Measurements from ENCODE around the gene FCRL6. TPM values are rescaled to one million over a fixed set of nuclear protein-coding genes. Genes with fewer than 3 reads are reported as not detected.

Gene FCRL6
- total and polyA plus RNA-seq, 4 donors, result 0.45 to 1.7 (median 0.88) TPM; not detected in 1

DNA sequence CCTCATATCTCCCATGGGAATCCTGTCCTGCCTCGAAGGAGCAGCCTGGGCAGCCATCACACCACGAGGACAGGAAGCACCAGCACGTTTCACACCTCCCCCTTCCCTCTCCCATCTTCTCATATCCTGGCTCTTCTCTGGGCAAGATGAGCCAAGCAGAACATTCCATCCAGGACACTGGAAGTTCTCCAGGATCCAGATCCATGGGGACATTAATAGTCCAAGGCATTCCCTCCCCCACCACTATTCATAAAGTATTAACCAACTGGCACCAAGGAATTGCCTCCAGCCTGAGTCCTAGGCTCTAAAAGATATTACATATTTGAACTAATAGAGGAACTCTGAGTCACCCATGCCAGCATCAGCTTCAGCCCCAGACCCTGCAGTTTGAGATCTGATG, 33.2 kb downstream of the FCRL6 start:
- WGBS, 2 donors, result 50 to 54% methylated on average over 3 of the region's 3 CpGs
- intact Hi-C loops (cut with DNase I), result no loop called here
- Histone ChIP-seq H3K9me3 (ENCODE audit: control insufficient read depth, low read length) (no peaks in the 10 kb centered on the region), H3K27me3 (ENCODE audit: control insufficient read depth in 1 of 2, insufficient read depth in 2 of 2, low read length in 1 of 2) (no peaks in the 10 kb centered on the region), H3K36me3 (ENCODE audit: control insufficient read depth in 1 of 2, insufficient read depth in 2 of 2, low read length in 1 of 2) (peaks cover 0 to 1% of the 10 kb centered on the region in 2 donors), H3K4me1 (ENCODE audit: control insufficient read depth in 1 of 2, insufficient read depth in 2 of 2, low read length in 2 of 2) (no peaks in the 10 kb centered on the region), H3K27ac (ENCODE audit: low read depth in 1 of 2, low read length in 2 of 2) (no peak overlapping the region), H3K4me3 (ENCODE audit: low read length in 2 of 2) (no peak overlapping the region)
- DNase-seq (no peak), ATAC-seq (ENCODE audit: low FRiP score) (no peak)

- H3K27me3 ChIP-seq (ENCODE audit: control insufficient read depth in 1 of 2, insufficient read depth in 2 of 2, low read length in 1 of 2), result no peaks in the 10 kb centered on the region
- WGBS, 2 donors, result 89 to 90% methylated on average over 8 of the region's 8 CpGs
These were observed 33.8 kb downstream of the FCRL6 start for GRCh38 chr1:159835862-159836525.

DNA sequence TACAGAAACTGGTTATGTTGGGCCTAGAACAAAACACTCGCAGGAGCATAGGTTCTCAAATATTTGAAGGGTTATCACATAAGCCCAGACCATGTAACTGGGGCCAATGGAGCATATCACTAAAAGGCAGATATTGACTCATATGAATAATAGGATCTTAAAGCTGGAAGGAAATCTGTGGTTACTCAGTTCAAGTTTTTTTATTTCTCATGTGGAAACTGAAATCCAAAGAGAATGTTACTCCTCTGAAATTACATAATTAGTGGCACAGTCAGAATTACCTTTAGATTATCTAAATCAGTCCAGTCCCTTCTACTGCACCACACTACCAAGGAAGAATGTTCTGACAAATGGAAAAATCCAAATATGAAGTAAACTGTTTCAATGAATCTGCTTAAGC, 36.6 kb downstream of the FCRL6 start:
- Histone ChIP-seq H3K9me3 (ENCODE audit: control insufficient read depth, low read length) (no peaks in the 10 kb centered on the region), H3K27ac (ENCODE audit: low read depth in 1 of 2, low read length in 2 of 2) (no peak overlapping the region), H3K27me3 (ENCODE audit: control insufficient read depth in 1 of 2, insufficient read depth in 2 of 2, low read length in 1 of 2) (no peaks in the 10 kb centered on the region), H3K36me3 (ENCODE audit: control insufficient read depth in 1 of 2, insufficient read depth in 2 of 2, low read length in 1 of 2) (peaks cover 0 to 6% of the 10 kb centered on the region in 2 donors), H3K4me1 (ENCODE audit: control insufficient read depth in 1 of 2, insufficient read depth in 2 of 2, low read length in 2 of 2) (no peaks in the 10 kb centered on the region), H3K4me3 (ENCODE audit: low read length in 2 of 2) (no peak overlapping the region)
- intact Hi-C loops (cut with DNase I), result no loop called here
- WGBS, 2 donors, result 94 to 97% methylated on average over 1 of the region's 1 CpG
- no peak for DNase-seq
- ATAC-seq (ENCODE audit: low FRiP score), result no peak

More at GRCh38 chr1:159835862-159836525, 33.8 kb downstream of the FCRL6 start:
- no peaks in the 10 kb centered on the region for H3K4me1 ChIP-seq (ENCODE audit: control insufficient read depth in 1 of 2, insufficient read depth in 2 of 2, low read length in 2 of 2)
- DNase-seq, result no peak
- no peak for ATAC-seq (ENCODE audit: low FRiP score)
- no peak overlapping the region for H3K27ac ChIP-seq (ENCODE audit: low read depth in 1 of 2, low read length in 2 of 2)
- H3K36me3 ChIP-seq (ENCODE audit: control insufficient read depth in 1 of 2, insufficient read depth in 2 of 2, low read length in 1 of 2), result peaks cover 0 to 6% of the 10 kb centered on the region in 2 donors
- intact Hi-C loops (cut with DNase I), result no loop called here
- H3K9me3 ChIP-seq (ENCODE audit: control insufficient read depth, low read length), result no peaks in the 10 kb centered on the region
- H3K4me3 ChIP-seq (ENCODE audit: low read length in 2 of 2), result no peak overlapping the region

DNA sequence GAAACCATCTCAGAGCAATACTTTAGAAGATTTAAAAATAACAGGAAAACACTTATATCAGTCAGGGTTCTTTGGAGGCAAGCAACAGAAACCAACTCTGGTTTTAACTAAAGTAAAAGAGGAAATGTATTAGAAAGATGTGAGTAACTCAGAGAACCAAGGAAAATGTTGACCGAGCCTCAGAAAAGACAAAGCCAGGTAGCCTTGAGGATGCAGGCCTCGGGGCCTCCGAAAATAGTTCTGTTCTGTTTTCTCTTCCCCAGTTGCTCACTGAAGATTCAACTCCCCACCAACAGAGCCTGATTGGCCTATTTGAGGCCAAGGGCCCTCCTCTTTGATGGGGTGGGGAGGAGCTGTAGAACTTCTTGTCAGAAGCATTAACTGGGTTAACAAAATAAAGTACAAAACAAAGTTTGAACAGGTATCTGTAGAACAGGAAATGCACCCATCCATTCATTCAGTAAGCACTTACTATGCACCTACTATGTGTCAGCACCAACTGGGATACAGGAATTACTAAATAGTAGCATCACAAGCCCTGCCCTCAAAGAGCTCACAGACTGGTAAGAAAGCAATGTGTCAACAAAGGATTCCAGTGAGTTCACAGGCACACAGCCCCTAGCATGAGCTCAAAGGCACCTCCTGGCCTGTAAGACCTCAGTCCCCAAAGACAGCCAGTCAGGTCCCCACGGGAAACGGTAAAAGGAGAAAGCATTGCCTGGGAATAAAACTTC, 37.1 kb downstream of the FCRL6 start:
- Histone ChIP-seq H3K4me3 (ENCODE audit: low read length in 2 of 2) (no peak overlapping the region), H3K27me3 (ENCODE audit: control insufficient read depth in 1 of 2, insufficient read depth in 2 of 2, low read length in 1 of 2) (no peaks in the 10 kb centered on the region), H3K36me3 (ENCODE audit: control insufficient read depth in 1 of 2, insufficient read depth in 2 of 2, low read length in 1 of 2) (peaks cover 0 to 5% of the 10 kb centered on the region in 2 donors), H3K27ac (ENCODE audit: low read depth in 1 of 2, low read length in 2 of 2) (no peak overlapping the region), H3K9me3 (ENCODE audit: control insufficient read depth, low read length) (no peaks in the 10 kb centered on the region), H3K4me1 (ENCODE audit: control insufficient read depth in 1 of 2, insufficient read depth in 2 of 2, low read length in 2 of 2) (no peaks in the 10 kb centered on the region)
- ATAC-seq (ENCODE audit: low FRiP score) (no peak), DNase-seq (no peak)
- intact Hi-C loops (cut with DNase I), result no loop called here
- WGBS, 2 donors, result 93 to 94% methylated on average over 5 of the region's 5 CpGs

- ATAC-seq (ENCODE audit: low FRiP score) (no peak), DNase-seq (no peak)
- 92 to 93% methylated on average over 2 of the region's 2 CpGs for WGBS, 2 donors
- Histone ChIP-seq H3K4me1 (ENCODE audit: control insufficient read depth in 1 of 2, insufficient read depth in 2 of 2, low read length in 2 of 2) (no peaks in the 10 kb centered on the region), H3K9me3 (ENCODE audit: control insufficient read depth, low read length) (no peaks in the 10 kb centered on the region), H3K4me3 (ENCODE audit: low read length in 2 of 2) (no peak overlapping the region), H3K36me3 (ENCODE audit: control insufficient read depth in 1 of 2, insufficient read depth in 2 of 2, low read length in 1 of 2) (peaks cover 0 to 5% of the 10 kb centered on the region in 2 donors), H3K27me3 (ENCODE audit: control insufficient read depth in 1 of 2, insufficient read depth in 2 of 2, low read length in 1 of 2) (no peaks in the 10 kb centered on the region), H3K27ac (ENCODE audit: low read depth in 1 of 2, low read length in 2 of 2) (no peak overlapping the region)
- intact Hi-C loops (cut with DNase I), result no loop called here
These were observed 39.6 kb downstream of the FCRL6 start for GRCh38 chr1:159841749-159842148.

DNA sequence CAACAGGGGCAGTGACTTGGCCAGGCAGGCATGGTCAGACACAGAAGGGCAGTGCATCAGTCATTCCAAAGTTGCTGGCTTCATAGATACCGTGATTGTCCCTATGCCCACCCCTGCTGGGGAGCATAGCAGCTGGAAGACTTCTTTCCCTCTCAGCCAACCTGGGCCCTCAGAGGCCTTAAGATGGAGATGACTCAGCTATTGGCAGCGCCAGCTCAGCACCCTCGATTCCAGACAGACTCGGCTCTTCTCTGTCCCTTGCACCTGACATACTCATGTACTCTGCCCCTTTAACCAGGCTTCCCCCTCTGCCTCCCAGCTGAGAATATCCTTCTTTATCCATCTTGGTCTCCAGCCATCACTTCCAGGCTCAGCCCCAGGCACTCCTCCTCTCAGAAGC, 41.3 kb downstream of the FCRL6 start:
- intact Hi-C loops (cut with DNase I), result no loop called here
- 76 to 78% methylated on average over 4 of the region's 4 CpGs for WGBS, 2 donors
- ATAC-seq (ENCODE audit: low FRiP score), result no peak
- H3K36me3 ChIP-seq (ENCODE audit: control insufficient read depth in 1 of 2, insufficient read depth in 2 of 2, low read length in 1 of 2), result peaks cover 0 to 5% of the 10 kb centered on the region in 2 donors
- no peaks in the 10 kb centered on the region for H3K27me3 ChIP-seq (ENCODE audit: control insufficient read depth in 1 of 2, insufficient read depth in 2 of 2, low read length in 1 of 2)
- H3K4me3 ChIP-seq (ENCODE audit: low read length in 2 of 2), result no peak overlapping the region
- no peak overlapping the region for H3K27ac ChIP-seq (ENCODE audit: low read depth in 1 of 2, low read length in 2 of 2)
- DNase-seq, result no peak
- H3K9me3 ChIP-seq (ENCODE audit: control insufficient read depth, low read length), result no peaks in the 10 kb centered on the region
- H3K4me1 ChIP-seq (ENCODE audit: control insufficient read depth in 1 of 2, insufficient read depth in 2 of 2, low read length in 2 of 2), result no peaks in the 10 kb centered on the region

GRCh38 chr1:159845751-159846629, 43.8 kb downstream of the FCRL6 start:
- ATAC-seq (ENCODE audit: low FRiP score) (no peak), DNase-seq (no peak)
- intact Hi-C loops (cut with DNase I), result no loop called here
- Histone ChIP-seq H3K36me3 (ENCODE audit: control insufficient read depth in 1 of 2, insufficient read depth in 2 of 2, low read length in 1 of 2) (peaks cover 0 to under 1% of the 10 kb centered on the region in 2 donors), H3K4me3 (ENCODE audit: low read length in 2 of 2) (no peak overlapping the region), H3K27me3 (ENCODE audit: control insufficient read depth in 1 of 2, insufficient read depth in 2 of 2, low read length in 1 of 2) (no peaks in the 10 kb centered on the region), H3K27ac (ENCODE audit: low read depth in 1 of 2, low read length in 2 of 2) (no peak overlapping the region), H3K4me1 (ENCODE audit: control insufficient read depth in 1 of 2, insufficient read depth in 2 of 2, low read length in 2 of 2) (no peaks in the 10 kb centered on the region), H3K9me3 (ENCODE audit: control insufficient read depth, low read length) (no peaks in the 10 kb centered on the region)
- WGBS, 2 donors, result 85 to 89% methylated on average over 13 of the region's 13 CpGs

- DNase-seq, result no peak
- Histone ChIP-seq H3K27me3 (ENCODE audit: control insufficient read depth in 1 of 2, insufficient read depth in 2 of 2, low read length in 1 of 2) (no peaks in the 10 kb centered on the region), H3K4me3 (ENCODE audit: low read length in 2 of 2) (no peak overlapping the region), H3K4me1 (ENCODE audit: control insufficient read depth in 1 of 2, insufficient read depth in 2 of 2, low read length in 2 of 2) (no peaks in the 10 kb centered on the region), H3K9me3 (ENCODE audit: control insufficient read depth, low read length) (no peaks in the 10 kb centered on the region), H3K36me3 (ENCODE audit: control insufficient read depth in 1 of 2, insufficient read depth in 2 of 2, low read length in 1 of 2) (no peaks in the 10 kb centered on the region), H3K27ac (ENCODE audit: low read depth in 1 of 2, low read length in 2 of 2) (no peak overlapping the region)
- intact Hi-C loops (cut with DNase I), result no loop called here
- no peak for ATAC-seq (ENCODE audit: low FRiP score)
- 62 to 69% methylated on average over 4 of the region's 4 CpGs for WGBS, 2 donors
These were observed 45.1 kb downstream of the FCRL6 start for GRCh38 chr1:159847231-159847630.
